ENCODE results near the gene TLE6.

- TF ChIP-seq CTCF (IDR thresholded peaks at IDR 0.05 in 8 of 11, conservative IDR thresholded peaks at IDR 0.05 in 3 of 11) (no peak), POLR2A (IDR thresholded peaks at IDR 0.05) (no peak)
Measured at GRCh38 chr19:2986951-2987524, 9.7 kb downstream of the TLE6 start.
